Bronchial epithelial cell (primary cell): ENCODE data around the gene RUVBL1. TPM values are rescaled to one million over a fixed set of nuclear protein-coding genes. Genes with fewer than 3 reads are reported as not detected.
A peak's percentile ranks its signal among the peaks of the same experiment; 100 is the strongest.

Experiments used
- DNase-seq: peaks from one replicate; pipeline ENCODE4 v3.0.0-alpha.2; 2010; ENCODE audit warnings: low read depth
- FAIRE-seq: peaks from 2 replicates; lab custom pipeline; 2011; peaks lifted over from hg19 to GRCh38; lab: Jason Lieb, UNC
- H3K27me3 ChIP-seq: 2 replicates; pipeline ENCODE4 v1.5.1; 2011; ENCODE audit warnings: low read length; ENCODE audit not compliant: control insufficient read depth, insufficient read depth
- H3K36me3 ChIP-seq: 2 replicates; pipeline ENCODE4 v1.5.1; 2011; ENCODE audit warnings: low read length; ENCODE audit not compliant: control insufficient read depth, insufficient read depth
- H3K4me3 ChIP-seq: 2 replicates; pipeline ENCODE4 v1.5.1; 2011; ENCODE audit warnings: mild to moderate bottlenecking, low read depth, low read length, control low read depth
- CTCF ChIP-seq: IDR thresholded peaks from 2 replicates; pipeline ENCODE4 v1.5.1; 2011; ENCODE audit warnings: mild to moderate bottlenecking, moderate library complexity, low read length, control low read depth, inconsistent platforms; ENCODE audit not compliant: insufficient read depth, severe bottlenecking
- total RNA-seq: library from RNA; depleted of rRNA; stranded (reverse); fragments of >200 nt; gene quantifications from 2 replicates; pipeline ENCODE4 v1.2.1, GENCODE V29; 2014

RUVBL1 gene
- total RNA-seq, 1 donor from 2014 or later, result 60.8 TPM

DNA sequence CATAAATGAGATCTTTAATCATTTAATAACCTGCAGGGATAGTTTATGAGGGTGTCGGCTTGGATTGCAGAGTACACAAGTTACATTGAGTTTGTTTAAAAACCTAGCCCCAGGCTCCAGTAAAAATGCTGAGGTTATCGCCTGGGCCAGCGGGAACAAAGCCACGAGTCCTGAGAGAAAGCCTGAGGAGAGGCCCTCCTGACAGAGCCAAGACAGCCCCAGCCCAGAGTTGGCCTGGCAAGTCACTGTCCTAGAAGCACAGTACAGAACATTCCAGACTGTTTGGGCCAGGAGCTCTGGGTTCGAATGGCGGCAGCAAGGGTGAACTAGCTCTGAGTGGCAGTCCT lies 39.0 kb downstream of the RUVBL1 start:
- FAIRE-seq (no peak), DNase-seq (no peak)
- TF ChIP-seq CTCF, result no peak
- H3K36me3 ChIP-seq, result peaks cover 37% of the 10 kb centered on the region
- H3K4me3 ChIP-seq, result no peak overlapping the region
- H3K27me3 ChIP-seq, result no peaks in the 10 kb centered on the region

- Histone ChIP-seq H3K27me3 (no peaks in the 10 kb centered on the region), H3K36me3 (peaks cover 38% of the 10 kb centered on the region), H3K4me3 (no peak overlapping the region)
- FAIRE-seq (no peak), DNase-seq (no peak)
- TF ChIP-seq CTCF, result no peak
Observed at GRCh38 chr3:128083980-128084674, 39.5 kb downstream of the RUVBL1 start.

DNA sequence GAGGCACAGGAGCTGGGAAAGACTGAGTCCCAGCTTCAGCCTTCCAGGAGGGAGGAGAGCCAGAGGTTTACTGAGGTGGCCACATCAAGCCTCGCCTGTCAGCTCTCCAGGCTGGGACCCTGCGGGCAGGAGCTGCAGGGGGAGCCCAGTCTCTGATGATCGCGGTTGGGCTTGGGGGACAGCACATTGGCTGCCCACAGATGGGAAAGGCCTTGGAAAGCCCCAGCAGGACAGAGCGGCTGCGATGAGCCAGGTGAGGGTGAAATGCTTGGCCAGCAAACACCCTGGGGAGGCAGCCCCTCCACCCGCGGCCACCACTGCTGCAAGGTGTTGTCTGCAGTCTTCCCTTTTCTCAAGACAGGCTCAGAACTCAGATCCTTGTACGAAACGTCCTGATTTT lies 40.2 kb downstream of the RUVBL1 start:
- peaks cover 38% of the 10 kb centered on the region for H3K36me3 ChIP-seq
- FAIRE-seq, result no peak

DNA sequence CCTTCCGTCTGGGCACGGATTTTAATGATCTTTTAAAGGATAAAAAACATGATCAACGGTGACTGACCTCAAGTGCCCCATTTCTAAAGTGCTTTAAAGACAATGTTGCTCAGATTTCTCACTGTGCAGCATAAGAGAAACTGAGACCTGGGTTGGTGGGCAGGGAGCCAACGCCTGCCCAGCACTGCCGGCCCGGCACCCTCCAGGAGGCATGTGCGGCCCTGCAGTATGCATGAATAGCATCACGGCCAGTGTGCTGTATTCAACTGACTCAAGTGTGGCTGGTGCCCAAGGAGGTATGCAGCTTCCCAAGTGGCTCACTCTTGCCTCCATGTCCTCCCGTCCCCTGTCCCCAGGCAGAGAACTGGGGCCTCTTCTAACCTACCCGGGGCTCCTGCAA lies 41.1 kb downstream of the RUVBL1 start:
- FAIRE-seq (no peak), DNase-seq (no peak)
- no peak overlapping the region for H3K4me3 ChIP-seq
- TF ChIP-seq CTCF, result no peak
- H3K27me3 ChIP-seq, result no peaks in the 10 kb centered on the region
- peaks cover 35% of the 10 kb centered on the region for H3K36me3 ChIP-seq

More for the DNA sequence above, 40.2 kb downstream of the RUVBL1 start:
- no peak for DNase-seq
- no peak for TF ChIP-seq CTCF
- Histone ChIP-seq H3K4me3 (no peak overlapping the region), H3K27me3 (no peaks in the 10 kb centered on the region)

- no peak for TF ChIP-seq CTCF
- peak; percentile 84 for FAIRE-seq
- peak; percentile 73 for DNase-seq
- Histone ChIP-seq H3K4me3 (no peak overlapping the region), H3K27me3 (no peaks in the 10 kb centered on the region), H3K36me3 (peaks cover 31% of the 10 kb centered on the region)
Observed at GRCh38 chr3:128081846-128082245, 41.8 kb downstream of the RUVBL1 start.

- no peak overlapping the region for H3K4me3 ChIP-seq
- H3K27me3 ChIP-seq, result no peaks in the 10 kb centered on the region
- DNase-seq, result no peak
- peaks cover 26% of the 10 kb centered on the region for H3K36me3 ChIP-seq
- FAIRE-seq, result no peak
- no peak for TF ChIP-seq CTCF
Observed at GRCh38 chr3:128081226-128081625, 42.4 kb downstream of the RUVBL1 start.
